Left renal pelvis (tissue), 4 donors: ENCODE data around the gene SEC16B. TPM values are rescaled to one million over a fixed set of nuclear protein-coding genes. Genes with fewer than 3 reads are reported as not detected.

ENCODE experiments used
- DNase-seq, 4 donors: peaks; one replicate each; pipeline ENCODE4 v3.0.0-alpha.2; 2013; ENCODE audit warnings: low read depth in 4 of 4, low spot score in 3 of 4
- polyA plus RNA-seq, 4 donors: library from polyadenylated mRNA; unstranded; fragments of 120-200 nt; gene quantifications; one replicate each; pipeline ENCODE4 v1.2.1, GENCODE V29; 2013; ENCODE audit not compliant: insufficient read length in 4 of 4

SEC16B gene
- polyA plus RNA-seq, 4 donors, result 2.9 to 7.4 (median 5.4) TPM

DNA sequence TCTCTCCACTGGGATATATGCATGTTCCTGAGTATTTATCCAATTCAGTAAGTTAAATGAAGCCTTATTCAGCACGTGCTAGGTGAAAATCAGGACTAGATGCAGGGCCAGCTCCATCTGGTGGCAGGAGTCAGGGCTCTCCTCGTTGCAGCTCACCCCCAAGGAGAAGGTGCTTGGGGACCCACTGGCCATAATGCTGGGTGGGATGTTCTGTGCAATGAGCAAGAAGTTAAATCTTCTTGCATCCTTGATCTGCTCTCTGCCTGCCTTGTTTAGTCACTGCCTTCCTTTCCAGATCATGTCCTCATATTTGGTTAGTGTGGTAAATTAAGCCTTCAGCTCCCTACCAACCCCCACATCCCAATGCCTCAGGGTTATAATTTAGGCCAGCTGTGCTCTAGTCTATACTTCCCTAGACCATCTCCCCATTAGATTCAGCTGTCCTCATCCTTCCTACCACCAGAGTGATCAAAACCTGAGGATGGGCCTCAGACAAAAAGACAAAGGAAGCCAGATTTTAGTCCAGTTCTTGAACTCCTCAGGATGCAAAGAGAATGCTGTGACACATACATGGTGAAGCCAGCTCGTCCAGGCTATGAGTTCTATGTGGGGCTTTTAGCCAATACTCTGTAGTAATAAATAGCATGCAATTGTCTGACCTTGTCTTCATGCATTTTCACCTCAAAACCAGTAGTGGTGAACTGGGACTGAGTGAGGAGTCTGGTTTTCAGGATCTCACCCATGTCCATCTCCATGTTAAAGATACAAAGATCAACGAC is 55.9 kb downstream of the SEC16B start:
- no peak for DNase-seq

DNA sequence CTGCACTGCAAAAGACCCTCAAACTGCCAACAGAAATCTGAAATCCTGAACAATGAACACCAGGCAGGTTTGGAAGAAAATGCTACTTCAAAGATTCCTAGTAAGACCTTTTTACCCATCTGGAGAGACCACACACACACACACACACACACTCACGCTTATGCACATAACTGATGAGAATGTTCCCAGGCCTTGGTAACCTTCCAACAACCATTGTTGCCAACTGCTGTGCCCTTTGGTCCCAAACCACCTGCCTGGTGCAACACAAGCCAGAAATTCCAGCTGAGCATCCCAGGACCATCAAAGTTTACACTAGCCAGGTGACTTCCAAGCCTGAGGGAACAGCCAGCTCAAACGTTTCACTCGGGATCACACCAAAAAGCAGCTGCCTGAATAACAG is 56.9 kb downstream of the SEC16B start:
- no peak for DNase-seq

DNA sequence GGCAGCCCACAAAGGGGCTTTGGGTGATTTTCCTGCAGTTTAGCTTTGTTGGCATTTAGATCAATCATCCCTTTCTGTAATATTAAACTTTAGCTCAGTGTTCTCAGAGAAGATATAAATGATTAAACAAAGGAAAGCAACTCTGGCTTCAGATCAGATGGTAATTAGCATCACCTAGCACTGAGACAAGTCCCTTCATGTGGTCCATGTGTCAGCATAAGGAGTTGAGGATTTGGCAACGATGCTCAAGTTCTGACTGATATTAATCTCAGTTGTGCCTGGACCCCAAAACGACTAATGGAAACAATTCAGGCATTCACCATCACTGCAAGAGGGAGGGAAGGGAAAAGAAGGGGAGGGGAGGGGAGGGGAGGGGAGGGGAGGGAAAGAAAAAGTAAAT is 60.4 kb downstream of the SEC16B start:
- DNase-seq, result no peak

GRCh38 chr1:177907000-177907399 is 62.9 kb downstream of the SEC16B start:
- no peak for DNase-seq

GRCh38 chr1:177905686-177906085 is 64.2 kb downstream of the SEC16B start:
- no peak for DNase-seq

DNA sequence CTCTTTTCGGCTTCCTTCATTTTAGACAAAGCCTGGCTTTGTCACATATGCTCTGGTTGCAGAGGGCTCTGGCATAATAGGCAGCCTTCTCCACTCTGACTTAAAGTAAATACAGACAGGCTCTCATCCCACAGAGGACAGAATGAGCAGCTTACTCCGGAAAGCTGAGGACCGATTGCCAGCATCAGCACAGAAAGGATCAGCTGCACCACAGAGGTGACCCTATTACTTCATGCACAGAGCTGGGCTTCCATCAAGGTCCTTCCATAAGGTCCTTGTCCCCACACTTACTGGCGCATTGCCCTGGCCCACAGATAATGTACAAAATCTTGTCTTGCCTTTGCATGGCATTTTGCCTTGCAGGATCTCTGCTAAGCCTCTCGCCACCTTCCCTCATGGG is 67.6 kb downstream of the SEC16B start:
- DNase-seq, result no peak

- DNase-seq, result no peak
These were observed 71.7 kb downstream of the SEC16B start for GRCh38 chr1:177897998-177898654.

- DNase-seq, result no peak
These were observed 72.4 kb downstream of the SEC16B start for GRCh38 chr1:177897281-177897997.

Other genes with a start within 250 kb of the SEC16B start
- 10 to 100 TPM; 18.5 to 21.5 (median 18.9) TPM for gene RASAL2, start 124.0 kb upstream of the SEC16B start, polyA plus RNA-seq